MM.1S (cell line): ENCODE results near the gene MFAP3L.
A peak's percentile ranks its signal among the peaks of the same experiment; 100 is the strongest.

Experiments
- DNase-seq: peaks from one replicate; pipeline ENCODE4 v3.0.0-alpha.2; 2015
- H2AFZ ChIP-seq: fragments of 300-600 bp; sonication (generic); 2 replicates; pipeline ENCODE4 v1.6.0; 2016; ENCODE audit warnings: antibody characterized with exemption, low read length
- H3F3A ChIP-seq: fragments of 300-600 bp; sonication (generic); 2 replicates; pipeline ENCODE4 v1.6.1; 2016; ENCODE audit warnings: mild to moderate bottlenecking, antibody characterized with exemption, low read length, moderate library complexity, mixed read lengths; ENCODE audit not compliant: insufficient read depth
- H3K27ac ChIP-seq: fragments of 300-600 bp; sonication (generic); 2 replicates; pipeline ENCODE4 v1.5.1; 2016; ENCODE audit warnings: mild to moderate bottlenecking, low read length
- H3K27me3 ChIP-seq: fragments of 300-600 bp; sonication (generic); replicated peaks from 2 replicates; pipeline ENCODE4 v1.6.0; 2016; ENCODE audit warnings: low read length; ENCODE audit not compliant: insufficient read depth
- H3K36me3 ChIP-seq: fragments of 300-600 bp; sonication (generic); replicated peaks from 2 replicates; pipeline ENCODE4 v1.6.1; 2016; ENCODE audit warnings: mild to moderate bottlenecking, low read length, mixed read lengths; ENCODE audit not compliant: insufficient read depth
- H3K4me1 ChIP-seq: fragments of 300-600 bp; sonication (generic); 2 replicates; pipeline ENCODE4 v1.6.1; 2016; ENCODE audit warnings: low read length, mixed read lengths
- H3K4me2 ChIP-seq: fragments of 300-600 bp; sonication (generic); 2 replicates; pipeline ENCODE4 v1.6.0; 2016; ENCODE audit warnings: low read depth, low read length
- H3K4me3 ChIP-seq: fragments of 300-600 bp; sonication (generic); 2 replicates; pipeline ENCODE4 v1.5.1; 2016; ENCODE audit warnings: low read length, mixed read lengths
- H3K79me2 ChIP-seq: fragments of 300-600 bp; sonication (generic); 2 replicates; pipeline ENCODE4 v1.6.1; 2016; ENCODE audit warnings: mixed run types, low read length, mixed read lengths
- H3K9ac ChIP-seq: fragments of 300-600 bp; sonication (generic); 2 replicates; pipeline ENCODE4 v1.6.1; 2016; ENCODE audit warnings: low read length, mixed read lengths
- H3K9me2 ChIP-seq: fragments of 300-600 bp; sonication (generic); replicated peaks from 2 replicates; pipeline ENCODE4 v1.6.1; 2016; ENCODE audit warnings: mild to moderate bottlenecking, low read length, mixed read lengths; ENCODE audit not compliant: insufficient read depth
- H3K9me3 ChIP-seq: fragments of 300-600 bp; sonication (generic); replicated peaks from 2 replicates; pipeline ENCODE4 v1.6.1; 2016; ENCODE audit warnings: mild to moderate bottlenecking, low read length, mixed read lengths; ENCODE audit not compliant: insufficient read depth
- H4K20me1 ChIP-seq: fragments of 300-600 bp; sonication (generic); 2 replicates; pipeline ENCODE4 v1.6.1; 2016; ENCODE audit warnings: mild to moderate bottlenecking, low read length, moderate library complexity, mixed read lengths; ENCODE audit not compliant: insufficient read depth
- EZH2 ChIP-seq: fragments of 300-600 bp; sonication (generic); optimal IDR thresholded peaks from 2 replicates; pipeline ENCODE3; 2017; ENCODE audit warnings: low read depth, mild to moderate bottlenecking, antibody characterized with exemption, low read length, mixed read lengths
- EZH2phosphoT487 ChIP-seq: fragments of 300-600 bp; sonication (generic); IDR thresholded peaks from 2 replicates; pipeline ENCODE4 v1.6.1; 2018; ENCODE audit warnings: antibody characterized with exemption, low read length
- TF ChIP-seq, protein P1 (sequence below): fragments of 300-600 bp; sonication (generic); IDR thresholded peaks from 2 replicates; pipeline ENCODE4 v1.5.1; 2016; ENCODE audit warnings: antibody characterized with exemption, low read length, mixed read lengths

Gene MFAP3L

DNA sequence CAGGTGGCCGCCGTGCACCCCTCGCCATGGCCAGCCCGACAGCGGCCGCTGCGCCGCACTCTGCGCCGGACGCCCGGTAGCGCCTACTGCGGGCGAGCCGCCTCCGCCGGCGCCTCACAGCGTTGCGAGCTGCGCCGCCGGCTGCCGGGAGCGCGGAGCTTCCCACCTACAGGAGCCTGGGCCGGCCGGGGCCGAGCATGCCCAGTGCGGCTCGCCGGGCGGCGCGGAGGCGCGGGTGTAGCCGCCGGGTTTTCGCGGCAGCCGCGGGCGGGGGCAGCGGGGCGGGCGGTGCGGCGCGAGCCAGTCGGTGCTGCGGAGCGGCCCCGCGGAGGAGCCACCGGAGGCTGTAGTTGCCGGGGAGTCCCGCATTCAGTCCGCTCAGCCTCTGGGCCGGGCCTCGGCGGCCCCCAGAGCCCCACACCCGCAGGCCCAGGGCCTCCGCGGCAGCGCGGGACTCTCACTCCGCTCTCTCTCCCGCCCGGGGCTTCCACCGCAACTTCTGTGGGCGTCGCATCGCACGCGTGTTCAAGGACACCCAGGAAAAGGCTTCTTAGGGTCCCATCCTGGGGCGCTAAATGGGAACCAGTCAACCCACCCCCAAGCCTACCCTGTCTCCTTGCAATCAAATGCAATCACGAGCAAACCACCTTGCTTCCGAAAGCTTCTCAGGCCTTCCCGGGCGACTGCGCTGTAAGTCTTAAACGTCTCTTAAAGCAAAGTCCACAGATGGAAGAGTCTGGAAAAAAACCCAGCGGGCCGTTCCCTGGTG, at the start of gene MFAP3L:
MFAP3L (minus strand) TSS at position 143 of the 769 bp plus-strand sequence. CDS start 20,518 bp downstream, outside the sequence.
- peak; percentile 91 for DNase-seq
- no peaks in the 10 kb centered on the region for H3K79me2 ChIP-seq
- peak within 1 kb of the TSS; percentile 90 for H3K9ac ChIP-seq
- peak within 1 kb of the TSS; percentile 89 for H3K4me2 ChIP-seq
- H3K27me3 ChIP-seq, result no peaks in the 10 kb centered on the region
- H3F3A ChIP-seq, result peaks cover 6% of the 10 kb centered on the region
- no peaks in the 10 kb centered on the region for H3K9me2 ChIP-seq
- H3K9me3 ChIP-seq, result no peaks in the 10 kb centered on the region
- H3K4me1 ChIP-seq, result peaks cover 3% of the 10 kb centered on the region; the same call in 1 of the 2 replicates
- H3K4me3 ChIP-seq, result peak within 1 kb of the TSS; percentile 89
- H3K27ac ChIP-seq, result peak within 1 kb of the TSS; percentile 86
- H4K20me1 ChIP-seq, result no peaks in the 10 kb centered on the region
- no peak for TF ChIP-seq EZH2
- H2AFZ ChIP-seq, result peak within 1 kb of the TSS; percentile 92
- H3K36me3 ChIP-seq, result no peaks in the 10 kb centered on the region

DNA sequence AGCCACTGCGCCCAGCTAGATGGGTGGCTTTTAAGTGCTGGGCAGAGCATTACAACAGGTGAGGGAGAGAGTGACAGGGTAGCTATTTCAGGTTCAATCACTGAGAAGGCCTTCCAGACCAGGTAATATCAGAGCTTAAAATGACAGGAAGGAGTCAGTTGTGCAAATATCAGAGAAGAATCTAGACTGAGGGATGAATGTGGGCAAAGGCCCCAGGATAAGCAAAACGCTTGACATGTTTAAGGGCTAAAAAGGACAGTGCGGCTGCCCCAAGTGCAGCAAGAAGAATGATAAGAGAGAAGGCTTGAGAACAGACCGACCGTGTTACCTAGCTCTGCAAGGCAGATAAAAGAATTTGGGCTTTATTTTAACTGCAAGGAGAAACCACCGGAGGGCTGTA, 45.0 kb upstream of the MFAP3L start:
- Histone ChIP-seq H3K9me2 (no peaks in the 10 kb centered on the region), H3K9ac (no peak overlapping the region), H3K27me3 (no peaks in the 10 kb centered on the region), H3F3A (no peaks in the 10 kb centered on the region), H3K4me3 (no peak overlapping the region), H3K4me1 (no peaks in the 10 kb centered on the region), H3K79me2 (no peaks in the 10 kb centered on the region), H3K4me2 (no peak overlapping the region), H3K27ac (no peak overlapping the region), H2AFZ (no peak overlapping the region), H3K9me3 (no peaks in the 10 kb centered on the region), H4K20me1 (no peaks in the 10 kb centered on the region), H3K36me3 (no peaks in the 10 kb centered on the region)
- TF ChIP-seq EZH2phosphoT487 (no peak), EZH2 (no peak)
- TF ChIP-seq, protein P1, sequence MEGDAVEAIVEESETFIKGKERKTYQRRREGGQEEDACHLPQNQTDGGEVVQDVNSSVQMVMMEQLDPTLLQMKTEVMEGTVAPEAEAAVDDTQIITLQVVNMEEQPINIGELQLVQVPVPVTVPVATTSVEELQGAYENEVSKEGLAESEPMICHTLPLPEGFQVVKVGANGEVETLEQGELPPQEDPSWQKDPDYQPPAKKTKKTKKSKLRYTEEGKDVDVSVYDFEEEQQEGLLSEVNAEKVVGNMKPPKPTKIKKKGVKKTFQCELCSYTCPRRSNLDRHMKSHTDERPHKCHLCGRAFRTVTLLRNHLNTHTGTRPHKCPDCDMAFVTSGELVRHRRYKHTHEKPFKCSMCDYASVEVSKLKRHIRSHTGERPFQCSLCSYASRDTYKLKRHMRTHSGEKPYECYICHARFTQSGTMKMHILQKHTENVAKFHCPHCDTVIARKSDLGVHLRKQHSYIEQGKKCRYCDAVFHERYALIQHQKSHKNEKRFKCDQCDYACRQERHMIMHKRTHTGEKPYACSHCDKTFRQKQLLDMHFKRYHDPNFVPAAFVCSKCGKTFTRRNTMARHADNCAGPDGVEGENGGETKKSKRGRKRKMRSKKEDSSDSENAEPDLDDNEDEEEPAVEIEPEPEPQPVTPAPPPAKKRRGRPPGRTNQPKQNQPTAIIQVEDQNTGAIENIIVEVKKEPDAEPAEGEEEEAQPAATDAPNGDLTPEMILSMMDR, result no peak
- no peak for DNase-seq

DNA sequence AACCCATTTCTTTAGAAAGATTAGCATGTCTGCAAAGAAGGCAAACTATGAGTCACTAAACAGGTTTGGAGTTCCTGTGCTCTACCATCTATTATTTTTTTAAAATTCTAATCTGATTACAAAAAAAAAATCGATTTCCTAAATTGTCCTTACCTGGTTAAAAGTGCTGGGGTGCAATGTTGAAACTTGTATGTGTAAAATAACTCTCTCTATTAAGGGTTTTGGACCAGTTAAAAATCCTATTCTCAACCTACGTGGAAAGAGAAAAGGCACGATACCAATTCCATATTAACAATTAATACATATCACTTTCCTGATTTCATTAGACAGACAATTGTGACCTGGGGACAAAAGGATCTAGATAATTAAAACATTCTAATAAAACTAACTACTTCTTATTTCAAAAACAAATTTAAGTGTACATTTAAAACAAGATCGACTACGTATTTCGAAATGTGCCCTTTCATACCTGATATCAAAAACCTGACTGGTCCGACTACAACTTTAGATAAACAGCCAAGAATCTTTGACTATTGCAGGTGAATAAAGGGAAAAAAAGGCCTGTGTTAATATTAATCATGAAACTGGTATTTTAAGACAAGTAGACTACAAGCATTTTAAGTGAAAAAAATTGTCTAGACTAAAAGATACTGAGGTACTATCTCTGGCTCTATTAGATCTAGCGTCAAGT, 42.4 kb upstream of the MFAP3L start:
- Histone ChIP-seq H2AFZ (no peak overlapping the region), H4K20me1 (no peaks in the 10 kb centered on the region), H3K79me2 (no peaks in the 10 kb centered on the region), H3K27ac (no peak overlapping the region), H3K9me3 (no peaks in the 10 kb centered on the region), H3K4me2 (no peak overlapping the region), H3K4me1 (no peaks in the 10 kb centered on the region), H3K9me2 (no peaks in the 10 kb centered on the region), H3K27me3 (no peaks in the 10 kb centered on the region), H3K36me3 (no peaks in the 10 kb centered on the region), H3F3A (no peaks in the 10 kb centered on the region), H3K9ac (no peak overlapping the region), H3K4me3 (no peak overlapping the region)
- no peak for DNase-seq
- TF ChIP-seq EZH2phosphoT487 (no peak), EZH2 (no peak)
- TF ChIP-seq, protein P1, result no peak
